Measurements from ENCODE around the gene ZSWIM3. TPM values are rescaled to one million over a fixed set of nuclear protein-coding genes. Genes with fewer than 3 reads are reported as not detected.
A peak's percentile ranks its signal among the peaks of the same experiment; 100 is the strongest.

ZSWIM3 gene
- total and polyA plus RNA-seq, 2 of the 13 experiments (the other 11 are each of a cell fraction or from before 2014, with no cell fraction given): 5.2 to 5.8 TPM

- TF ChIP-seq ZNF597 (CRISPR knock-in tag; IDR thresholded peaks at IDR 0.05): no peak
- peak; percentile 96; the same call in 1 of the 2 replicates for TF ChIP-seq ETS1 (CRISPR knock-in tag; IDR thresholded peaks at IDR 0.05)
- peak; percentile 96 for TF ChIP-seq ISL2 (CRISPR knock-in tag; IDR thresholded peaks at IDR 0.05)
- no peak; the same call in 1 of the 2 replicates for TF ChIP-seq MTF2 (CRISPR knock-in tag; IDR thresholded peaks at IDR 0.05; ENCODE audit: borderline replicate concordance)
- TF ChIP-seq ZNF557 (CRISPR knock-in tag; IDR thresholded peaks at IDR 0.05): peak; percentile 92; the same call in 1 of the 2 replicates
- TF ChIP-seq ZBTB14 (CRISPR knock-in tag; IDR thresholded peaks at IDR 0.05): peak; percentile 77
- no peak for TF ChIP-seq ZNF775 (CRISPR knock-in tag; IDR thresholded peaks at IDR 0.05; ENCODE audit: borderline replicate concordance)
- peak; percentile 98 for TF ChIP-seq ZNF563 (CRISPR knock-in tag; IDR thresholded peaks at IDR 0.05)
- peak; percentile 97; the same call in 1 of the 2 replicates for TF ChIP-seq THYN1 (CRISPR knock-in tag; IDR thresholded peaks at IDR 0.05; ENCODE audit: borderline replicate concordance, low read depth)
- TF ChIP-seq MAZ (IDR thresholded peaks at IDR 0.05; ENCODE audit: borderline replicate concordance, low read depth, low read length): peak; percentile 80
- peak; percentile 100 for TF ChIP-seq MAZ (CRISPR knock-in tag; IDR thresholded peaks at IDR 0.05; ENCODE audit: low read depth)
- peak; percentile 90 for TF ChIP-seq ZNF329 (CRISPR knock-in tag; IDR thresholded peaks at IDR 0.05; ENCODE audit: low read depth)
- peak; percentile 90; the same call in 1 of the 2 replicates for TF ChIP-seq NRL (CRISPR knock-in tag; IDR thresholded peaks at IDR 0.05; ENCODE audit: borderline replicate concordance)
- TF ChIP-seq AKNA (CRISPR knock-in tag; IDR thresholded peaks at IDR 0.05; ENCODE audit: borderline replicate concordance): peak; percentile 89; the same call in 1 of the 2 replicates
- peak; percentile 97 for TF ChIP-seq MED13 (CRISPR knock-in tag; IDR thresholded peaks at IDR 0.05)
- peak; percentile 99 for TF ChIP-seq ZNF558 (CRISPR knock-in tag; IDR thresholded peaks at IDR 0.05; ENCODE audit: borderline replicate concordance)
- peak; percentile 90 for TF ChIP-seq ZSCAN25 (CRISPR knock-in tag; IDR thresholded peaks at IDR 0.05)
Observed at GRCh38 chr20:45890985-45891983, 33.9 kb downstream of the ZSWIM3 start, which contains the start of the genes CTSA and NEURL2 (continued).

Measured in HepG2 (cell line).